PFSK-1 (cell line): Measurements from ENCODE around the gene MEDAG.

Experiments
- FOXP2 ChIP-seq: optimal IDR thresholded peaks from 2 replicates; pipeline ENCODE3; 2011; ENCODE audit warnings: borderline replicate concordance, control low read depth, inconsistent platforms; ENCODE audit not compliant: insufficient read depth; ENCODE audit errors: extremely low read length, extremely low read depth
- POLR2AphosphoS5 ChIP-seq: IDR thresholded peaks from 2 replicates; pipeline ENCODE4 v1.6.1; 2012; ENCODE audit warnings: low read depth, mild to moderate bottlenecking, control low read depth, low read length, moderate library complexity
- SIN3A ChIP-seq: IDR thresholded peaks from 2 replicates; pipeline ENCODE4 v1.6.1; 2012; ENCODE audit warnings: mild to moderate bottlenecking, low read length, moderate library complexity, borderline replicate concordance; ENCODE audit not compliant: insufficient read depth
- TAF1 ChIP-seq: IDR thresholded peaks from 2 replicates; pipeline ENCODE4 v1.6.1; 2012; ENCODE audit warnings: low read length, control low read depth, borderline replicate concordance; ENCODE audit not compliant: insufficient read depth
- TF ChIP-seq, protein P1 (sequence below), 2 experiments: IDR thresholded peaks; 2 replicates each; pipeline versions ENCODE4 v1.6.1 to v1.8.0; 2011 to 2012; ENCODE audit warnings: low read depth in 2 of 2, low read length in 2 of 2, control low read depth in 1 of 2, inconsistent platforms in 1 of 2, mild to moderate bottlenecking in 1 of 2, moderate library complexity in 1 of 2; ENCODE audit not compliant: insufficient read depth in 1 of 2

Gene MEDAG

DNA sequence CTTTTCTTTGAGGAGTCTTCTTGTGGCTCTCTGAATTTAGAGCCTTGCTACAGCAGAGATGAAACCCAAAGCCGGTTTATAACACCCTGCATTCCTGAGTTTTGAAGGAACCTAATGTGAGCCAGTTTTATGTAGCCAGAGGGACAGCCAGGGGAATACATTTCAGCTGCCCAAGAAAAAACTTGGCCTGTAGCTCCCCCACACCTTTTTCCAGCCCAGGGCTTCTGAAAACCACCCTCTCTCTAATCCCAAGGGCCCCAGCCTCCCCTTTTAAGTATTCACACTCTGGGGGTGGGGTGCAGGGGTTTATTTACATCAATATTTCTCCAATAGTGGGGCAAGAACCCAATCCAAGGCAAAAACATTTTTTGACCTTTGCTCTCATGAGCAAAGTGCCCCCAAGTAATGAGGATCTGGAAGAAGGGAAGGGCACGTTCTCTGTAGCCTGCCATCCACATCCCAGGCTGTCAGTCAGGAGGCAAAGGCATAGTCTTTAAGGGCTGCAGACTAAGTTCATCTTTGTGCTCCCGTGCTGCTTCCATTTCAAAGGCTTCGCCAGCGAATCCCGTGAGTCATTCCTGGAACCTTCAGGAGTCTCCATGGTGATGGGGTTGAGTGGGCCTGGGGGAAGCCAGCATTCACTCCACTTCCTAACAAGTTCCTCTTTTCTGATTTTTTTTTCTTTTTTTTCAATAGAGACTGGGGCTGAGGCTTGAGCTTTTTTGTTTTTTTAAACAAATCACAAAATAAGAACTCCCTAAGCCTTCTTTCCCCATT is 33.2 kb upstream of the MEDAG start:
- TF ChIP-seq POLR2AphosphoS5 (no peak), SIN3A (no peak), FOXP2 (no peak), TAF1 (no peak)
- TF ChIP-seq, protein P1, sequence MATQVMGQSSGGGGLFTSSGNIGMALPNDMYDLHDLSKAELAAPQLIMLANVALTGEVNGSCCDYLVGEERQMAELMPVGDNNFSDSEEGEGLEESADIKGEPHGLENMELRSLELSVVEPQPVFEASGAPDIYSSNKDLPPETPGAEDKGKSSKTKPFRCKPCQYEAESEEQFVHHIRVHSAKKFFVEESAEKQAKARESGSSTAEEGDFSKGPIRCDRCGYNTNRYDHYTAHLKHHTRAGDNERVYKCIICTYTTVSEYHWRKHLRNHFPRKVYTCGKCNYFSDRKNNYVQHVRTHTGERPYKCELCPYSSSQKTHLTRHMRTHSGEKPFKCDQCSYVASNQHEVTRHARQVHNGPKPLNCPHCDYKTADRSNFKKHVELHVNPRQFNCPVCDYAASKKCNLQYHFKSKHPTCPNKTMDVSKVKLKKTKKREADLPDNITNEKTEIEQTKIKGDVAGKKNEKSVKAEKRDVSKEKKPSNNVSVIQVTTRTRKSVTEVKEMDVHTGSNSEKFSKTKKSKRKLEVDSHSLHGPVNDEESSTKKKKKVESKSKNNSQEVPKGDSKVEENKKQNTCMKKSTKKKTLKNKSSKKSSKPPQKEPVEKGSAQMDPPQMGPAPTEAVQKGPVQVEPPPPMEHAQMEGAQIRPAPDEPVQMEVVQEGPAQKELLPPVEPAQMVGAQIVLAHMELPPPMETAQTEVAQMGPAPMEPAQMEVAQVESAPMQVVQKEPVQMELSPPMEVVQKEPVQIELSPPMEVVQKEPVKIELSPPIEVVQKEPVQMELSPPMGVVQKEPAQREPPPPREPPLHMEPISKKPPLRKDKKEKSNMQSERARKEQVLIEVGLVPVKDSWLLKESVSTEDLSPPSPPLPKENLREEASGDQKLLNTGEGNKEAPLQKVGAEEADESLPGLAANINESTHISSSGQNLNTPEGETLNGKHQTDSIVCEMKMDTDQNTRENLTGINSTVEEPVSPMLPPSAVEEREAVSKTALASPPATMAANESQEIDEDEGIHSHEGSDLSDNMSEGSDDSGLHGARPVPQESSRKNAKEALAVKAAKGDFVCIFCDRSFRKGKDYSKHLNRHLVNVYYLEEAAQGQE (IDR thresholded peaks at IDR 0.05; ENCODE audit: insufficient read depth in 1 of 2, low read depth in 2 of 2, low read length in 2 of 2) = no peak

DNA sequence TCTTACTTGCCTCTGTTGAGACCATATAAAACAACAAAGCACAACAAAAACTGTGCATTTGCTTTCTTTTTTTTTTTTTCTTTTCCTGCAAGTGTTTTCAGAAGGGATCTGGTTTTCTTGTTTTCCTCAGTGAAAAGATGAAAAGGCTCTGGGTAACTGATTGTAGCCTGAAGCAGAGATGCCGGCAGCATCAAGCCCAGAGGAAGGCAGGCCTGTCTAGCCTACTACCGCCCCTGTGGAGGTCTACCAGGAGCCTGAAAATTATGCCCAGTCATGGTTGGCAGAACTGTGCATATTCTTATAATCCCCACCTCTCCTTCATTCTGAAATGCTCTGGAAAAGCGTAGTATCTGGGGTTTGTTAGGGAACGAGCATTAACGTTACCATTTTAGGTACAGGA is 32.6 kb upstream of the MEDAG start:
- no peak for TF ChIP-seq TAF1
- no peak for TF ChIP-seq FOXP2
- TF ChIP-seq, protein P1 (IDR thresholded peaks at IDR 0.05; ENCODE audit: insufficient read depth in 1 of 2, low read depth in 2 of 2, low read length in 2 of 2) = no peak
- TF ChIP-seq SIN3A = no peak
- no peak for TF ChIP-seq POLR2AphosphoS5

GRCh38 chr13:30874111-30874510 is 32.0 kb upstream of the MEDAG start:
- TF ChIP-seq, protein P1 (IDR thresholded peaks at IDR 0.05; ENCODE audit: insufficient read depth in 1 of 2, low read depth in 2 of 2, low read length in 2 of 2) = no peak
- TF ChIP-seq POLR2AphosphoS5 (no peak), TAF1 (no peak), SIN3A (no peak), FOXP2 (no peak)

DNA sequence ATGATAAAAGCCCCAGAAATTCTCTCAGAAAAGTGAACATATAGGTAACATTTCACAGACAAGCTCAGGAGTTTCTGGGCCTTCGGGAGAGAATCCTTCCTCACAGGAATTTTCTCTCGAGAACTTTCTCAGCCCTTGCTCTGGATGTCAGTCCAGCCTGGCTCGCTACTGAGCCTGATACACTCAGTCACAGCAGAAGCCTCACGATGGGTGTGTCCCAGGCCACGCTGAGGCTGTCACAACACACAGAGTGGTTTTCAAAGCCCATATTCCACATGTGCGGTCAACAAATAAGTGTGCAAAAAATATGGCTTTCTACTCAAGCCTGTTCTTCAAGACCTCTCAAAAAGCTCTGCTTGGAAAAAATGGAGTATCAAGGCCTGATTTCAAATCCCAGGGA is 31.5 kb upstream of the MEDAG start:
- TF ChIP-seq SIN3A = no peak
- no peak for TF ChIP-seq FOXP2
- no peak for TF ChIP-seq POLR2AphosphoS5
- TF ChIP-seq, protein P1 (IDR thresholded peaks at IDR 0.05; ENCODE audit: insufficient read depth in 1 of 2, low read depth in 2 of 2, low read length in 2 of 2) = no peak
- no peak for TF ChIP-seq TAF1

GRCh38 chr13:30877335-30877734 is 28.7 kb upstream of the MEDAG start:
- TF ChIP-seq POLR2AphosphoS5 (no peak), SIN3A (no peak), TAF1 (no peak), FOXP2 (no peak)
- TF ChIP-seq, protein P1 (IDR thresholded peaks at IDR 0.05; ENCODE audit: insufficient read depth in 1 of 2, low read depth in 2 of 2, low read length in 2 of 2) = no peak
